HG03565 (cell line): ENCODE data around the gene GDF15.
"Not testable (repeated sequence)": the region's sequence is repeated elsewhere in the genome, so short reads cannot be mapped to it uniquely, and the experiment has no call there.

Source experiments
- ATAC-seq: cut with Tn5 transposase; IDR thresholded peaks from one replicate; pipeline ENCODE4 v1.9.1; 2021; ENCODE audit warnings: mild to moderate bottlenecking, moderate library complexity; ENCODE audit not compliant: unreplicated experiment

Gene GDF15, protein sequence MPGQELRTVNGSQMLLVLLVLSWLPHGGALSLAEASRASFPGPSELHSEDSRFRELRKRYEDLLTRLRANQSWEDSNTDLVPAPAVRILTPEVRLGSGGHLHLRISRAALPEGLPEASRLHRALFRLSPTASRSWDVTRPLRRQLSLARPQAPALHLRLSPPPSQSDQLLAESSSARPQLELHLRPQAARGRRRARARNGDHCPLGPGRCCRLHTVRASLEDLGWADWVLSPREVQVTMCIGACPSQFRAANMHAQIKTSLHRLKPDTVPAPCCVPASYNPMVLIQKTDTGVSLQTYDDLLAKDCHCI

DNA sequence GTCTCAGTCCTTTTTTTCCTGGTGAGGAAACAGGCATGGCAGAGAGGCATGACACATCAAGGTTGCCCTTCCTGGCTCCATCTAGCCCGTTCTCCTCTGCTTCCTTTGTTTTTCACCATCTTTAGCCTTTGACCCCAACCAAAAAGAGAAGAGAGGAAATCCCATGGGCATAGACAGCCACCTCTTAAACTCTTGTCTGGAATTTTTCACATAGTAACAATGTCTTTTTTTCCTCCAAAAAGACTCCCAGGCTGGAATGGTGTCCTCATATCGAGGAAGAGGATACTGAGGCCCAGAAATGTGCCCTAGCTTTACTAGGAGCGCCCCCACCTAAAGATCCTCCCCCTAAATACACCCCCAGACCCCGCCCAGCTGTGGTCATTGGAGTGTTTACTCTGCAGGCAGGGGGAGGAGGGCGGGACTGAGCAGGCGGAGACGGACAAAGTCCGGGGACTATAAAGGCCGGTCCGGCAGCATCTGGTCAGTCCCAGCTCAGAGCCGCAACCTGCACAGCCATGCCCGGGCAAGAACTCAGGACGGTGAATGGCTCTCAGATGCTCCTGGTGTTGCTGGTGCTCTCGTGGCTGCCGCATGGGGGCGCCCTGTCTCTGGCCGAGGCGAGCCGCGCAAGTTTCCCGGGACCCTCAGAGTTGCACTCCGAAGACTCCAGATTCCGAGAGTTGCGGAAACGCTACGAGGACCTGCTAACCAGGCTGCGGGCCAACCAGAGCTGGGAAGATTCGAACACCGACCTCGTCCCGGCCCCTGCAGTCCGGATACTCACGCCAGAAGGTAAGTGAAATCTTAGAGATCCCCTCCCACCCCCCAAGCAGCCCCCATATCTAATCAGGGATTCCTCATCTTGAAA is at the start of gene GDF15:
TSS of gene GDF15 (plus strand) at position 484 of the 868 bp plus-strand sequence. CDS start at position 516, 32 bp downstream.
- ATAC-seq = no peak

DNA sequence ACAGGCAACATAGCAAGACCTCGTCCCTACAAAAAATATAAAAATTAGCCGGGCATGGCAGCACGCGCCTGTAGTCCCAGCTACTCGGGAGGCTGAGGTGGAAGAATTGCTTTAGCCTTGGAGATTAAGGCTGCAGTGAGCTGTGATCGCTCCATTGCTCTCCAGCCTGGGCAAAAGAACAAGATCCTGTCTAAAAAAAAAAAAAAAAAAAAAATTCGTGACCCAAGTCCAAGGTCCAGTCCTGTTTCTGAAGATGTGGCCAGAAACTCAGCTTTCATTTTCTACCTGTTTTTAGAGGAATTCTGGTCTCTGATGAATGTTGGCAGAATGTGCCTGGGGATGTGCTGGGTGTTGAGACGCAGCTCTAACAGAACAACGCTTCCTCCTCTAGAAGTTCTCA is 47.4 kb upstream of the GDF15 start:
- ATAC-seq = no peak

DNA sequence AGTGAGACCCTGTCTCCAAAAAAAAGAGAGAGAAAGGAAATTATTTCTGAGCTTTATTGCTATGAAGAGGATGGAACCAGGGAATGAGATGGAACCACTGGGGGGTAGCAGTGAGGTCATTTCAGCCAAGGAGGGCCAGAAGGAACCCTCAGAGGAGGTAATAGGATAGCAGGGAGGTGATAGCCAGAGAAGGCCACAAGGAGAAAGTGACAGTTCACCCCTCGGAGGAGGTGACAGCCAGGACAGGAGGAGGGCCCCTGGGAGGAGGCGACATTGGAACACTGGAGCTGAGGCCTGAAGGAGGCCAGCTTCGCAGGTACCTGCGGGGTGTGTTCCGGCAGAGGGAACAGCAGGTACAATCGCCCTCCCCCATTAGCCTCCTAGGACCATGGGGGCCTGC is 46.2 kb upstream of the GDF15 start:
- ATAC-seq = no peak

- no peak for ATAC-seq
Observed at GRCh38 chr19:18340190-18340989, 45.6 kb upstream of the GDF15 start, which contains the start of gene PGPEP1. Gene PGPEP1, plus strand, starts transcription at chr19:18340598. Its CDS starts 84 bp downstream, at chr19:18340682.

- no peak for ATAC-seq
Observed at GRCh38 chr19:18340990-18341868, 44.7 kb upstream of the GDF15 start.

DNA sequence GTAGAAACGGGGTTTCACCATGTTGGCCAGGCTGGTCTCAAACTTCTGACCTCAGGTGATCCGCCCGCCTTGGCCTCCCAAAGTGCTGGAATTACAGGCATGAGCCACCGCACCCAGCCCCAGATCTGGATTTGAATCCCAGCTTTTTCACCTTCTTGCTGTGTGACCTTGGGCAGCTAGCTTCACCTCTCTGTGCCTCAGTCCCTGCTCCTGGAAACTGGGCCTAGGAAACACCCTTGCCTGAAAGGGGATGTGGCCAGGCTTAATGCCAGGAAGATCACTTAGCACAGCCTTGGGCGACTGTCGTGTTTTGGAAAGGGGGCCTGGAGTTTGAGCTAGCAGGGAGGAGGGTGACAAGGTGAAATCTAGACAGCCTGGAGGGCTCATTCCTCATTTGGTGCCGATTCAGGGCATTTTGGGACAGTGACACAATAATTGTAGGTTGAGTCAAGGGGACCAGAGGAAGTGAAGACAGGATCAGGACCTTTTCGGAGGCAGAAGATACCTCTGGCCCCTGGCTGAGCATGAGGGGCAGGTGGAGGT is 43.8 kb upstream of the GDF15 start:
- no peak for ATAC-seq

- ATAC-seq = no peak
Observed at GRCh38 chr19:18344582-18344950, 41.4 kb upstream of the GDF15 start.

- no peak for ATAC-seq
Observed at GRCh38 chr19:18345296-18345695, 40.7 kb upstream of the GDF15 start.

DNA sequence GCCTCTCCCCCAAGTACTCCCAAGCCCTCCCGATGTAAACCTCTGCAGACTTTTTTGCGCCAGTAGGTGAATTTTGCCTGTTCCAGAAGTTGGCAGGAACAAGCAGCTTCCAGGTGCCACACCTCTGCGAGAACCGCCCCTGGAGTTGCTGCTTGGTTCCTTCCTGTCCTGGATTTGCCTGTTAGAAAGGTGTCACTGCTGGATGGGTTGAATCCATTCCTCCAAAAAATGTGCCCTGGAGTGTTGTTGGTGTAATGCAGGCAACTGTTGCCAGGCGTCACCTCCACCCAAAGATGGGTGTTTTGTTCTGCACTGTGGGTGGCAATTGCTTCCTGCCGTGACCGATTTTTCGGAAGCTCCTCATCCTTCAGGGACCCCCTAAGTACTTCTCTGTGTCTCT is 39.9 kb upstream of the GDF15 start:
- no peak for ATAC-seq

DNA sequence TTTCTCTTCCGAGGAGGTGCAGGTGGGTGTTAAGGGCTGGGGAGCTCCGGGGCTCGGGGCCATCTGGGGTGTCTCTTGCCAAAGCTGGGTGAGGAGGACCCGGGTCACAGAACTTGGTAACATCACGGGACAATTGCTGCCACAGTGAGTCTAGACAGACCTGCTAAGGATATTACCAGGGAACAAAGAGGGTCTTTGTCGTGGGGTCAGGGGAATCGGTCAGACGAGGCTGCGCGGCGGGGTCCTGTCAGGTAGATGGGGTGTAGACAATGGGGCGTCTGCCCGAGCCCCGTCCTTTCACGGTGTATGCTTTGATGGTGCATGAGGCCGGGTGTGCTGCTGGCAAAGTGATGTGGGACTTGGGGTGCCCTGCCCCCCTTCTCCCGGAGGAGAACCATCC is 37.8 kb upstream of the GDF15 start:
- ATAC-seq = no peak

DNA sequence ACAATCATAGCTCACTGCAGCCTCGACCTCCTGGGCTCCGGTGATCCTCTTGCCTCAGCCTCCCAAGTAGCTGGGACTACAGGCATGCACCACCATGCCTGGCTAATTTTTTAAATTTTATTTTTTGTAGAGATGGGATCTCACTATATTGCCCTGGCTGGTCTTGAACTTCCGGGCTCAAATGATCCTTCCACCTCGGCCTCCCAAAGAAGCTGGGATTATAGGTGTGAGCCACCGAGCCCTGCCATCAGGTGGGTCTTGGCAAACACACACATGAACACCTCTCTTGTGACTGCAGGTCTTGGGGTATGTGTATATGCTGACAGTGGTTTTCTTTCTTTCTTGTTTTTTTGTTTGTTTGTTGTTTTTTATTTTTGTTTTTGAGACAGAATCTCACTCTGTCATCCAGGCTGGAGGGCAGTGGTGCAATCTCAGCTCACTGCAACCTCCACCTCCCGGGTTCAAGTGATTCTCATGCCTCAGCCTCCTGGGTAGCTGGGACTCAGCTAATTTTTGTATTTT is 37.1 kb upstream of the GDF15 start:
- not testable (repeated sequence) for ATAC-seq

- no peak for ATAC-seq
Observed at GRCh38 chr19:18349524-18350128, 36.3 kb upstream of the GDF15 start.

- ATAC-seq = no peak
Observed at GRCh38 chr19:18350490-18350889, 35.5 kb upstream of the GDF15 start.

GRCh38 chr19:18351544-18351943 is 34.4 kb upstream of the GDF15 start:
- no peak for ATAC-seq

- ATAC-seq = no peak
Observed at GRCh38 chr19:18353378-18354005, 32.5 kb upstream of the GDF15 start.

DNA sequence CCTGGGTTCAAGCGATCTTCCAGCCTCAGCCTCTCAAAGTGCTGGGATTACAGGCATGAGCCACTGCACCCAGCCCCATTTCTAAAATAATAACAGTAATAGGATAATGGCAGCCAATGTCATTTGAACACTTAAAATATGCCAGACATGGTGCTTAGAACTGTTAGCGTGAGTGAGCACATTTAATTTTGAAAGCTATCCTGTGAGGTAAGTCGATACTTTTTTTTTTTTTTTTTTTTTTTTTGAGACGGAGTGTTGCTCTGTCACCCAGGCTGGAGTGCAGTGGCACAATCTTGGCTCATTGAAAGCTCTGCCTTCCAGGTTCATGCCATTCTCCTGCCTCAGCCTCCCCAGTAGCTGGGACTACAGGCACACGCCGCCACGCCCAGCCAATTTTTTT is 31.2 kb upstream of the GDF15 start:
- ATAC-seq = not testable (repeated sequence)

DNA sequence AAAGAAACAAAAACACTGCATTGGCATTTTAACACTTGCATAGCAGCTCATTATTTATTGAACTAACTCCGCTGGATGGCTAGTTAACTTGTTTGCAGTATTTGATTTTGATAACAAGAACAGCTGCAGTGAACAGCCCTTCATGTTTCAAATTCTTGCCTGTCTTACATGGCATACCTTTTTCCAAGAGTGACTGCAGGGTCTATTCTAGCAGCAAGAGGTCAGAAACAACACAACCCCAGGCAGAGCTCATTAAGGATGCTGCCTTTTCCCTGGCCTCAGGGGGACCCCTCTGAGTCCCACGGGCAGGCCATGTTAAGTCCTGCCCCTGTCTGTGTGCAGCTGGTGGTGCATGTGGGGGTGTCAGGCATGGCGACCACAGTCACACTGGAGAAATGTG is 28.9 kb upstream of the GDF15 start:
- ATAC-seq = no peak

DNA sequence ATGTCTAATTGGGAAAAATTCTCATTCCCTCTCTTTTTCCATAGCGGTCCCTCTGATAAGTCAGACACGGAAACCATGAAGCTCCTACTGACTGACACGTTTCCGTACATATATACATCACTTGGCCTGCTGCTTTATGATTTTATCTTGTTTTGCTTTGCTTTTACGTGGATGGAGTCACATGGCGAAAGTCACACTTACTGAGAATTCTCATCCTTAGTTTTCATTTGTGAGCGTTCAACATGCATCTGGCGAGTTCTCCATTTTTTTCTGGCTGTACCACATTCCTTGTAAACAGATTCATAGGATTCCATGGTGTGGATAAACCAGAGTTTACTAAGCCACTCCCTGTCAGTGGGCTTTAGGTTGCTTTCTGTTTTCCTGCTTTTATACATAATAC is 24.3 kb upstream of the GDF15 start:
- no peak for ATAC-seq
